GM12878 (cell line): Measurements from ENCODE around the gene AGTRAP. TPM values are rescaled to one million over a fixed set of nuclear protein-coding genes. Genes with fewer than 3 reads are reported as not detected.

Experiments
- ATAC-seq: fragments of 200-7000 bp; cut with Tn5 transposase; 3 replicates; pipeline ENCODE4 v1.9.1; 2020; ENCODE audit warnings: mild to moderate bottlenecking, moderate library complexity
- BruUV-seq: library from RNA; stranded (reverse); fragments of 400-500 nt; replicated peaks from 2 replicates; lab custom pipeline; 2021; lab: Mats Ljungman, UMichigan
- CTCF ChIA-PET: fragments of 300-600 bp; sonication (Branson Sonifier 250); formaldehyde crosslinking; extraction: SDS; loops from one replicate; lab custom pipeline; 2021; ENCODE audit warnings: inconsistent platforms; lab: Yijun Ruan, JAX
- POLR2A ChIA-PET: fragments of 350-600 bp; formaldehyde crosslinking; extraction: SDS; loops from one replicate; lab custom pipeline; 2021; ENCODE audit warnings: inconsistent platforms; lab: Charles Lee
- RAD21 ChIA-PET: fragments of 300-600 bp; sonication (Branson Sonifier 250); formaldehyde crosslinking; loops from one replicate; lab custom pipeline; 2023; ENCODE audit warnings: antibody characterized with exemption; ENCODE audit not compliant: unreplicated experiment; lab: Charles Lee
- SMC1A ChIA-PET: fragments of 300-600 bp; sonication (Branson Sonifier 250); formaldehyde crosslinking; loops from one replicate; lab custom pipeline; 2023; ENCODE audit not compliant: unreplicated experiment, uncharacterized antibody; lab: Charles Lee
- DNase-seq: peaks from one replicate; pipeline ENCODE4 v3.0.0-alpha.2; 2011; ENCODE audit warnings: low read depth, low spot score
- FAIRE-seq: peaks from 3 replicates; lab custom pipeline; 2011; peaks lifted over from hg19 to GRCh38; lab: Jason Lieb, UNC
- H2AFZ ChIP-seq: 2 replicates; pipeline ENCODE4 v1.6.0; 2011; ENCODE audit warnings: low read depth, low read length, control low read depth; ENCODE audit not compliant: control insufficient read depth
- H3K27ac ChIP-seq: 2 replicates; pipeline ENCODE4 v1.5.1; 2011; ENCODE audit warnings: control low read depth; ENCODE audit not compliant: control insufficient read depth, insufficient read depth
- H3K27me3 ChIP-seq, 2 experiments: replicated peaks in 1 of 2; 2 replicates each; pipeline versions ENCODE4 v1.6.0 to v1.6.1; 2011; ENCODE audit warnings: low read length in 1 of 2; ENCODE audit not compliant: control insufficient read depth in 2 of 2, insufficient read depth in 2 of 2
- H3K36me3 ChIP-seq, 2 experiments: 2 replicates each; pipeline ENCODE4 v1.5.1; 2011; ENCODE audit warnings: low read length in 1 of 2; ENCODE audit not compliant: control insufficient read depth in 2 of 2, insufficient read depth in 2 of 2
- H3K4me1 ChIP-seq: 2 replicates; pipeline ENCODE4 v1.6.1; 2011; ENCODE audit warnings: mild to moderate bottlenecking, low read length, moderate library complexity, mixed read lengths; ENCODE audit not compliant: control insufficient read depth, insufficient read depth
- H3K4me2 ChIP-seq: 2 replicates; pipeline ENCODE4 v1.6.0; 2011; ENCODE audit warnings: control low read depth; ENCODE audit not compliant: control insufficient read depth, insufficient read depth
- H3K4me3 ChIP-seq: fragments of 200-600 bp; sonication (generic); 2 replicates; pipeline ENCODE4 v1.5.1; 2016
- H3K79me2 ChIP-seq: 2 replicates; pipeline ENCODE4 v1.6.0; 2011; ENCODE audit warnings: low read length; ENCODE audit not compliant: control insufficient read depth, insufficient read depth
- H3K9ac ChIP-seq: 2 replicates; pipeline ENCODE4 v1.8.0; 2011; ENCODE audit warnings: low read length, control low read depth, mixed read lengths; ENCODE audit not compliant: control insufficient read depth, insufficient read depth
- H3K9me3 ChIP-seq: replicated peaks from 3 replicates; pipeline ENCODE4 v1.5.1; 2011; ENCODE audit warnings: mild to moderate bottlenecking, low read length; ENCODE audit not compliant: control insufficient read depth, insufficient read depth
- H4K20me1 ChIP-seq: 2 replicates; pipeline ENCODE4 v1.6.0; 2011; ENCODE audit not compliant: control insufficient read depth, insufficient read depth
- BRCA1 ChIP-seq: IDR thresholded peaks from 2 replicates; pipeline ENCODE4 v1.6.1; 2011; ENCODE audit warnings: low read depth, low read length, improper control_type of control experiment
- GATAD2B ChIP-seq: fragments of 450-650 bp; conservative IDR thresholded peaks from 2 replicates; pipeline ENCODE4 v1.6.1; 2017; ENCODE audit warnings: low read depth, mild to moderate bottlenecking, moderate library complexity
- LARP7 ChIP-seq: fragments of 450-650 bp; IDR thresholded peaks from 2 replicates; pipeline ENCODE4 v1.6.1; 2017; ENCODE audit warnings: mild to moderate bottlenecking
- MXI1 ChIP-seq: fragments of 150-350 bp; IDR thresholded peaks from 2 replicates; pipeline ENCODE4 v1.6.1; 2011; ENCODE audit warnings: low read depth, mild to moderate bottlenecking, inconsistent platforms, low read length, improper control_type of control experiment
- NFXL1 ChIP-seq: fragments of 450-650 bp; IDR thresholded peaks from 2 replicates; pipeline ENCODE4 v1.6.1; 2017; ENCODE audit warnings: antibody characterized with exemption, mild to moderate bottlenecking, borderline replicate concordance
- NR2C2 ChIP-seq: IDR thresholded peaks from 2 replicates; pipeline ENCODE4 v1.6.1; 2011; ENCODE audit warnings: borderline replicate concordance, low read depth; ENCODE audit not compliant: control insufficient read depth, insufficient read length
- RAD51 ChIP-seq: fragments of 450-650 bp; IDR thresholded peaks from 2 replicates; pipeline ENCODE4 v1.6.1; 2016; ENCODE audit warnings: moderate library complexity, mild to moderate bottlenecking, inconsistent platforms
- RB1 ChIP-seq: fragments of 450-650 bp; formaldehyde crosslinking; IDR thresholded peaks from 2 replicates; pipeline ENCODE4 v1.6.1; 2017; ENCODE audit warnings: mild to moderate bottlenecking, borderline replicate concordance
- STAT1 ChIP-seq: fragments of 450-650 bp; conservative IDR thresholded peaks from 2 replicates; pipeline ENCODE4 v1.6.1; 2014; ENCODE audit warnings: antibody characterized with exemption, mild to moderate bottlenecking
- WGBS: methylation state at CpG from one replicate; pipeline ENCODE4 v1.1.6; 2016; ENCODE audit warnings: low lambda C conversion rate; ENCODE audit not compliant: insufficient replicate concordance, insufficient coverage; ENCODE audit errors: missing lambda C conversion rate; 5-methylcytosine and 5-hydroxymethylcytosine counted together
- in situ Hi-C: fragments of 300-500 bp; cut with MboI; formaldehyde crosslinking; loops from 9 replicates; pipeline ENCODE4 v1.14.3; 2018; ENCODE audit warnings: mixed read lengths
- intact Hi-C: fragments of 100-400 bp; cut with micrococcal nuclease; formaldehyde crosslinking; loops from one replicate; pipeline ENCODE4 v1.14.2; 2022; ENCODE audit not compliant: unreplicated experiment
- polyA plus RNA-seq, 11 experiments: library from polyadenylated mRNA; depleted of rRNA in 4 of 11; unstranded in 6 of 11; stranded (reverse) in 5 of 11; fragments of >200 nt; fragmentation: Nextera tagmentation in 4 of 11; fragmentation: Illumina TruSeq in 1 of 11; extraction: Ambion mirVana in 4 of 11; extraction: Trizol in 1 of 11; gene quantifications; 1 replicate in 1 of 11; 2 replicates in 10 of 11; pipeline versions ENCODE4 v1.2.1 to v1.2.3, GENCODE V29; 2011 to 2016; ENCODE audit warnings: inconsistent platforms in 2 of 11, missing spikeins in 2 of 11, low read depth in 1 of 11
- total RNA-seq, 4 experiments: library from RNA; depleted of rRNA in 3 of 4; stranded (reverse); fragments of >200 nt in 3 of 4; fragmentation: Illumina TruSeq in 1 of 4; extraction: Trizol in 1 of 4; gene quantifications; 2 replicates each; pipeline versions ENCODE4 v1.2.1 to v1.2.3, GENCODE V29; 2013 to 2021
- TF ChIP-seq, protein P1 (sequence below): fragments of 450-650 bp; formaldehyde crosslinking; IDR thresholded peaks from 2 replicates; pipeline ENCODE4 v1.4.0; 2020; ENCODE audit warnings: mild to moderate bottlenecking, moderate library complexity
- TF ChIP-seq, protein P2 (sequence below): fragments of 450-650 bp; conservative IDR thresholded peaks from 2 replicates; pipeline ENCODE4 v1.6.1; 2017; ENCODE audit warnings: mild to moderate bottlenecking, moderate library complexity
- TF ChIP-seq, protein P3 (sequence below): fragments of 450-650 bp; IDR thresholded peaks from 2 replicates; pipeline ENCODE4 v1.6.1; 2017; ENCODE audit warnings: borderline replicate concordance
- TF ChIP-seq, protein P4 (sequence below): IDR thresholded peaks from 2 replicates; pipeline ENCODE4 v1.6.1; 2011; ENCODE audit warnings: borderline replicate concordance, low read depth, mild to moderate bottlenecking, moderate library complexity, mixed read lengths, low read length; ENCODE audit not compliant: insufficient read depth; ENCODE audit errors: extremely low read length

Gene AGTRAP
- total and polyA plus RNA-seq, 10 of the 15 experiments (the other 5 are each of a cell fraction or from before 2014, with no cell fraction given), result 3.0 to 17.4 (median 10.2) TPM

DNA sequence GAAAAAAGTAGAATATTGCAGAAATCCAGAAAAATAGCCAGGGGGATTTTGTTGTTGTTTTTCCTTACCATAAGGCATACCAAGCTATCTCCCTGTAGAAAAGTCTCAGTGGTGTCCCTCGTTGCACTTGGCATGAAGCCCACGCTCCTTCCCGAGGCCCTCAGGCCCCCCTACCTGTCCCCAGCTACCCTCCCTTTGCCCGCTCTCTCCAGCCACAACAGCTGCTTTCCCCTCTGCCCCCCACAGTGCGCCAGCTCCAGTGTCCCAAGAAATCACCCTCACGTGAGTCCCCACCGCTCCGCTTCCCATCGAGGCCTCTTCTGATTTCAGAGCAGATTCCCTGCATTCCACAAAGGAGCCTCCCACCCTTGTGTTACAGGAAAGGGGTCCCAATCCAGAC, 8.4 kb downstream of the AGTRAP start:
- ATAC-seq (no peak), DNase-seq (no peak), FAIRE-seq (no peak)
- WGBS, result 84% methylated on average over 9 of the region's 9 CpGs
- ChIA-PET RAD21 (no interaction called here), CTCF (no interaction called here), POLR2A (no interaction called here), SMC1A (no interaction called here)
- TF ChIP-seq RB1, result no peak
- TF ChIP-seq, protein P1, sequence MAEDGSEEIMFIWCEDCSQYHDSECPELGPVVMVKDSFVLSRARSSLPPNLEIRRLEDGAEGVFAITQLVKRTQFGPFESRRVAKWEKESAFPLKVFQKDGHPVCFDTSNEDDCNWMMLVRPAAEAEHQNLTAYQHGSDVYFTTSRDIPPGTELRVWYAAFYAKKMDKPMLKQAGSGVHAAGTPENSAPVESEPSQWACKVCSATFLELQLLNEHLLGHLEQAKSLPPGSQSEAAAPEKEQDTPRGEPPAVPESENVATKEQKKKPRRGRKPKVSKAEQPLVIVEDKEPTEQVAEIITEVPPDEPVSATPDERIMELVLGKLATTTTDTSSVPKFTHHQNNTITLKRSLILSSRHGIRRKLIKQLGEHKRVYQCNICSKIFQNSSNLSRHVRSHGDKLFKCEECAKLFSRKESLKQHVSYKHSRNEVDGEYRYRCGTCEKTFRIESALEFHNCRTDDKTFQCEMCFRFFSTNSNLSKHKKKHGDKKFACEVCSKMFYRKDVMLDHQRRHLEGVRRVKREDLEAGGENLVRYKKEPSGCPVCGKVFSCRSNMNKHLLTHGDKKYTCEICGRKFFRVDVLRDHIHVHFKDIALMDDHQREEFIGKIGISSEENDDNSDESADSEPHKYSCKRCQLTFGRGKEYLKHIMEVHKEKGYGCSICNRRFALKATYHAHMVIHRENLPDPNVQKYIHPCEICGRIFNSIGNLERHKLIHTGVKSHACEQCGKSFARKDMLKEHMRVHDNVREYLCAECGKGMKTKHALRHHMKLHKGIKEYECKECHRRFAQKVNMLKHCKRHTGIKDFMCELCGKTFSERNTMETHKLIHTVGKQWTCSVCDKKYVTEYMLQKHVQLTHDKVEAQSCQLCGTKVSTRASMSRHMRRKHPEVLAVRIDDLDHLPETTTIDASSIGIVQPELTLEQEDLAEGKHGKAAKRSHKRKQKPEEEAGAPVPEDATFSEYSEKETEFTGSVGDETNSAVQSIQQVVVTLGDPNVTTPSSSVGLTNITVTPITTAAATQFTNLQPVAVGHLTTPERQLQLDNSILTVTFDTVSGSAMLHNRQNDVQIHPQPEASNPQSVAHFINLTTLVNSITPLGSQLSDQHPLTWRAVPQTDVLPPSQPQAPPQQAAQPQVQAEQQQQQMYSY (CRISPR knock-in tag), result no peak
- TF ChIP-seq, protein P2, sequence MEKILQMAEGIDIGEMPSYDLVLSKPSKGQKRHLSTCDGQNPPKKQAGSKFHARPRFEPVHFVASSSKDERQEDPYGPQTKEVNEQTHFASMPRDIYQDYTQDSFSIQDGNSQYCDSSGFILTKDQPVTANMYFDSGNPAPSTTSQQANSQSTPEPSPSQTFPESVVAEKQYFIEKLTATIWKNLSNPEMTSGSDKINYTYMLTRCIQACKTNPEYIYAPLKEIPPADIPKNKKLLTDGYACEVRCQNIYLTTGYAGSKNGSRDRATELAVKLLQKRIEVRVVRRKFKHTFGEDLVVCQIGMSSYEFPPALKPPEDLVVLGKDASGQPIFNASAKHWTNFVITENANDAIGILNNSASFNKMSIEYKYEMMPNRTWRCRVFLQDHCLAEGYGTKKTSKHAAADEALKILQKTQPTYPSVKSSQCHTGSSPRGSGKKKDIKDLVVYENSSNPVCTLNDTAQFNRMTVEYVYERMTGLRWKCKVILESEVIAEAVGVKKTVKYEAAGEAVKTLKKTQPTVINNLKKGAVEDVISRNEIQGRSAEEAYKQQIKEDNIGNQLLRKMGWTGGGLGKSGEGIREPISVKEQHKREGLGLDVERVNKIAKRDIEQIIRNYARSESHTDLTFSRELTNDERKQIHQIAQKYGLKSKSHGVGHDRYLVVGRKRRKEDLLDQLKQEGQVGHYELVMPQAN, result no peak
- no peak for TF ChIP-seq STAT1
- TF ChIP-seq NFXL1, result no peak
- no peak for TF ChIP-seq LARP7
- TF ChIP-seq MXI1, result no peak
- no peak for TF ChIP-seq GATAD2B
- TF ChIP-seq NR2C2, result no peak
- TF ChIP-seq, protein P3, sequence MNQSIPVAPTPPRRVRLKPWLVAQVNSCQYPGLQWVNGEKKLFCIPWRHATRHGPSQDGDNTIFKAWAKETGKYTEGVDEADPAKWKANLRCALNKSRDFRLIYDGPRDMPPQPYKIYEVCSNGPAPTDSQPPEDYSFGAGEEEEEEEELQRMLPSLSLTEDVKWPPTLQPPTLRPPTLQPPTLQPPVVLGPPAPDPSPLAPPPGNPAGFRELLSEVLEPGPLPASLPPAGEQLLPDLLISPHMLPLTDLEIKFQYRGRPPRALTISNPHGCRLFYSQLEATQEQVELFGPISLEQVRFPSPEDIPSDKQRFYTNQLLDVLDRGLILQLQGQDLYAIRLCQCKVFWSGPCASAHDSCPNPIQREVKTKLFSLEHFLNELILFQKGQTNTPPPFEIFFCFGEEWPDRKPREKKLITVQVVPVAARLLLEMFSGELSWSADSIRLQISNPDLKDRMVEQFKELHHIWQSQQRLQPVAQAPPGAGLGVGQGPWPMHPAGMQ, result no peak
- no peak for TF ChIP-seq BRCA1
- no peak for TF ChIP-seq RAD51
- TF ChIP-seq, protein P4, sequence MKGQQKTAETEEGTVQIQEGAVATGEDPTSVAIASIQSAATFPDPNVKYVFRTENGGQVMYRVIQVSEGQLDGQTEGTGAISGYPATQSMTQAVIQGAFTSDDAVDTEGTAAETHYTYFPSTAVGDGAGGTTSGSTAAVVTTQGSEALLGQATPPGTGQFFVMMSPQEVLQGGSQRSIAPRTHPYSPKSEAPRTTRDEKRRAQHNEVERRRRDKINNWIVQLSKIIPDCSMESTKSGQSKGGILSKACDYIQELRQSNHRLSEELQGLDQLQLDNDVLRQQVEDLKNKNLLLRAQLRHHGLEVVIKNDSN, result no peak
- in situ Hi-C loops, result no loop called here
- H3K4me2 ChIP-seq, result no peak overlapping the region
- intact Hi-C loops, result no loop called here
- no peaks in the 10 kb centered on the region for H3K79me2 ChIP-seq
- no peaks in the 10 kb centered on the region for H3K27me3 ChIP-seq
- H3K9ac ChIP-seq, result no peak overlapping the region
- no TSS peak for BruUV-seq
- H3K36me3 ChIP-seq, result no peaks in the 10 kb centered on the region
- no peak overlapping the region for H3K27ac ChIP-seq
- H3K4me3 ChIP-seq, result no peak overlapping the region
- no peaks in the 10 kb centered on the region for H4K20me1 ChIP-seq
- H3K4me1 ChIP-seq, result peaks cover 15% of the 10 kb centered on the region
- no peaks in the 10 kb centered on the region for H3K9me3 ChIP-seq
- no peak overlapping the region for H2AFZ ChIP-seq
